Subcutaneous adipose tissue (tissue), 4 donors: ENCODE measurements around the gene PKN2. TPM values are rescaled to one million over a fixed set of nuclear protein-coding genes. Genes with fewer than 3 reads are reported as not detected.

Experiments
- CTCF ChIP-seq: fragments of 450-650 bp; IDR thresholded peaks from one replicate; pipeline ENCODE4 v1.5.1; 2016; ENCODE audit warnings: low read depth, mild to moderate bottlenecking, control low read depth, antibody characterized with exemption, moderate library complexity
- total RNA-seq, 4 donors: library from RNA; depleted of rRNA; stranded (reverse); fragments of >200 nt; gene quantifications; one replicate each; pipeline ENCODE4 v1.1.0, GENCODE V29; 2016

Gene PKN2
- total RNA-seq, 4 donors from 2014 or later = 47.3 to 89.2 (median 58.2) TPM

GRCh38 chr1:88736633-88737248, 52.7 kb downstream of the PKN2 start:
- TF ChIP-seq CTCF = no peak

- no peak for TF ChIP-seq CTCF
Observed at GRCh38 chr1:88737338-88737927, 53.4 kb downstream of the PKN2 start.

- TF ChIP-seq CTCF = no peak
Observed at GRCh38 chr1:88740784-88741183, 56.7 kb downstream of the PKN2 start.

GRCh38 chr1:88741413-88741812, 57.3 kb downstream of the PKN2 start:
- TF ChIP-seq CTCF = no peak

GRCh38 chr1:88742531-88742930, 58.5 kb downstream of the PKN2 start:
- TF ChIP-seq CTCF = no peak

GRCh38 chr1:88744142-88744541, 60.1 kb downstream of the PKN2 start:
- no peak for TF ChIP-seq CTCF

GRCh38 chr1:88746916-88747315, 62.8 kb downstream of the PKN2 start:
- TF ChIP-seq CTCF = no peak
